ENCODE results near the gene CNGB1.
"Not testable (repeated sequence)": the region's sequence is repeated elsewhere in the genome, so short reads cannot be mapped to it uniquely, and the experiment has no call there.

CNGB1 gene

GRCh38 chr16:57889111-57889510, 81.8 kb downstream of the CNGB1 start:
- DNase-seq (ENCODE audit: low read depth in 2 of 2): no peak

- DNase-seq (ENCODE audit: low read depth in 2 of 2): no peak
These were observed 82.8 kb downstream of the CNGB1 start for GRCh38 chr16:57888128-57888527.

- DNase-seq (ENCODE audit: low read depth in 2 of 2): no peak
These were observed 83.2 kb downstream of the CNGB1 start for GRCh38 chr16:57887711-57888110.

GRCh38 chr16:57886427-57886826, 84.5 kb downstream of the CNGB1 start:
- DNase-seq (ENCODE audit: low read depth in 2 of 2): no peak

DNA sequence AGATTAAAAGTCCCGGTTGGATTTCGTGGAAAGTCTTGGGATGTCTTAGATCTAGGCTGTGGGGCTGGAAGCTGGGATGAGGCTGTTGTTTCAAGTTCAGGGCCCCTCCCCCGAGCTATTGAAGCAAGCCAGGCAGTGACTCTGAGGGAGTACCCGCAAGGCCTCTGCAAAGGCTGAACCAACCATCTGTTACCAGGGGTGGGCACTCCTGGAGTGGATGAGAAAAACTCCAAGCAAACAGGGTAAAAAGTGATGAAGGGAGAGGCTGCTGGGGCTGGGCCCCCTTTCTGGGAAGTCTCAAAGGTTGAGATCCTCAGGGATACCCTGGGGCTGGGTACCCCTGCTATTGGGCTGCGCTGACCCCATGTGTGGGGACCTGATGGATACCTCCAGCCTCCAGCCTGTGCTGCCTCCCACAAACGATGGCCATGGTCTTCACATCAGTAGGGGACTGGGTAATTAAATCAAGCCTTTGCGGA, 86.2 kb downstream of the CNGB1 start:
- DNase-seq (ENCODE audit: low read depth in 2 of 2): no peak

DNA sequence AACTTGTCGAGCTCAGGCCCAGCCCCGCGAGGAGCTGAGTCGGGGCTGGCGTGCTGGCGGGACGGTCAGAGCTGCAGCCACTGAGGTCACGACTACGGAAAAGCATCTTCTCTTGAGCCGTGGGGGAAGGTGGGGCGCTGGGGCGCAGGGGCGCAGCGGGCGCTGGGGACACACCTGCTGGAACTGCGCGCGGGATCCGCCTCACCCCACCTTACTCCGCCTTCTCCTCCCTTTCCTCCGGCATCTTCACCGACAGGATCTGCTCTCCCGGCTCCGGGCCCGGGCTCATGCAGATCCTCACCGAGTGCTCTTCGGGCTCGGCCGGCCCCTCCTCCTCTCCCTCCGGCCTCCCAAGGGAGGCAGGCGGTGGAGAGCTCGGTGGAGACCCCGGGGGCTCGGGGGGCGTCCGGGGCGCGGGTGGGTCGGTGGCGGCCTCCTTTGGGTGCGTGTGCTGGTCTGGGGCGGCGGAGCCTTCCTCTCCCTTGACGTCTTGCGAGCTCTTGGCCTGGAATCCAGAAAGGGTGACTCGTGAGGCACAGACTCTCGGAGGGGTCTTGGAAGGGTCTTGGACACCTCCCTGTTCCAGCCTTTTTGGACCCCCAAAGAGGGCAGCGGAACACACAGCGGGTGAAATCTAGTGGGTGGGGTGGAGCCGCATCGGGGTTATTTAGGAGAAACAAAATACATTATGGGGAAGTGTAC, 86.8 kb downstream of the CNGB1 start:
- DNase-seq (ENCODE audit: low read depth in 2 of 2): no peak

DNA sequence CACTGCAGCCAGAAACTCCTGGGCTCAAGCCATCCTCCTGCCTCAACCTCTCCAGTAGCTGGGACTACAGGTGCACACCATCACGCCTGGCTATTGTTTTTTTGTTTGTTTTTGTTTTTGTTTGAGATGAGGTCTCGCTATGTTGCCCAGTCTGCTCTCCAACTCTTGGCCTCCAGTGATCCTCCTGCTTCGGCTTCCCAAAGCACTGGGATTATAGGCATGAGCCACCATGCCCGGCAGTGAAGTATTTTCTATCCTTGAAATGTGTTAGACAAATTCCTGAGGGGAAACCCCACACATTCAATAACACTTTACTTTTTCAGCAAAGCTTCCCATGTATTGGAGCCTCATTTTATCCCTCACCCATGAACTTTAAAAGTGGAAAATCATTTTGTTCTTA, 87.4 kb downstream of the CNGB1 start:
- no peak for DNase-seq (ENCODE audit: low read depth in 2 of 2)

DNA sequence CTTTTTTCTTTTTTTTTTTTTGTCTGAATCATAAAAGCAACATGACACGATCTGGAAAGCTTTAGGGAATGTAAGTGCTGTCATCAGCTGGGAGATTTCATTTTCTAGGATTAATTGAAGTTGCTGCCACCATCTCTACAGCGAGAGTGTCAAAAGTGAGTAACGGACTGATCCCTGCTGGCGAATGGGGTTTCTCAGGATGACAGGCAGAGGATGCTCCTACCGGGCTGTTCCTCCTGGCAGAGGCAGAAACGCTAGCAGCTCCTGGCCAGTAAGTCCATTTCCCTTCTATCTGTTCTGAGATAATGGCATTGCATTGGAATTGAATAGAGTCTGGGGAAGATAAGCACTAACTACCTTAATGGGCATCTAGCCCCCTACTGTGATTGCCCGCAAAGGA, 88.1 kb downstream of the CNGB1 start:
- no peak for DNase-seq (ENCODE audit: low read depth in 2 of 2)

- DNase-seq (ENCODE audit: low read depth in 2 of 2): no peak
These were observed 88.7 kb downstream of the CNGB1 start for GRCh38 chr16:57882206-57882605.

- no peak for DNase-seq (ENCODE audit: low read depth in 2 of 2)
These were observed 92.3 kb downstream of the CNGB1 start for GRCh38 chr16:57878586-57878985.

DNA sequence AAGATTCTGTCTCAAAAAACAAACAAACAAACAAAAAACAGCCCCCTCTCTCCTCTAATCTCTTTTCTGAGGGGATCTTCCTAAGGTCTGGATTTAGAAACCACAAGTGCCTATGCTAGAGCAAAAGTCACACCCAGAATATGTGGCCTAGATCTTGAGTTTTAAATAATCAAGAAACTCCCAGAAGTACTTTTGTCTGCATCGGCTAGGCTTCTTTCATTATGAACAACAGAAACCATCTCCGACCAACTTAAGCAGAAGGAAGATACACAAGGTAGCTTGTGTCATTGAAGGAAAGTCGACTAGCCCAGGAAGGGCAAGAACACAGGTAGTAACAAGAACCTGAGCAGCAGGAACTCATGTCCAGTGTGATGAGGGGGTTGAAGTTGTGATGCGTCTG, 94.7 kb downstream of the CNGB1 start:
- no peak for DNase-seq (ENCODE audit: low read depth in 2 of 2)

GRCh38 chr16:57875347-57875746, 95.6 kb downstream of the CNGB1 start:
- no peak for DNase-seq (ENCODE audit: low read depth in 2 of 2)

- DNase-seq (ENCODE audit: low read depth in 2 of 2): no peak
These were observed 97.7 kb downstream of the CNGB1 start for GRCh38 chr16:57873218-57873617.

DNA sequence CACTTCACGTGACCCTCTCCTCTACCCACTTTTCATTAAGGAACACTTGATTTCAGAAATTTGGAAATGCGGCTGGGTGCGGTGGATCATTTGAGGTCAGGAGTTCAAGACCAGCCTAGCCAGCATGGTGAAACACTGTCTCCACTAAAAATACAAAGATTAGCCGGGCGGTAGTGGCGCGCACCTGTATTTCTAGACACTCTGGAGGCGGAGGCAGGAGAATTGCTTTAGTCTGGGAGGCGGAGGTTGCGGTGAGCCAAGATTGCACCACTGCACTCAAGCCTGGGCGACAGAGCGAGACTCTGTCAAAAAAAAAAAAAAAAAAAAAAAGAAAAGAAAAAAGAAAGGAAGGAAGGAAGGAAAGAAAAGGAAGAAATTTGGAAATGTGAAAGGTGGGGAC, 98.2 kb downstream of the CNGB1 start:
- not testable (repeated sequence) for DNase-seq (ENCODE audit: low read depth in 2 of 2)

- DNase-seq (ENCODE audit: low read depth in 2 of 2): no peak
These were observed 99.5 kb downstream of the CNGB1 start for GRCh38 chr16:57871456-57871855.

DNA sequence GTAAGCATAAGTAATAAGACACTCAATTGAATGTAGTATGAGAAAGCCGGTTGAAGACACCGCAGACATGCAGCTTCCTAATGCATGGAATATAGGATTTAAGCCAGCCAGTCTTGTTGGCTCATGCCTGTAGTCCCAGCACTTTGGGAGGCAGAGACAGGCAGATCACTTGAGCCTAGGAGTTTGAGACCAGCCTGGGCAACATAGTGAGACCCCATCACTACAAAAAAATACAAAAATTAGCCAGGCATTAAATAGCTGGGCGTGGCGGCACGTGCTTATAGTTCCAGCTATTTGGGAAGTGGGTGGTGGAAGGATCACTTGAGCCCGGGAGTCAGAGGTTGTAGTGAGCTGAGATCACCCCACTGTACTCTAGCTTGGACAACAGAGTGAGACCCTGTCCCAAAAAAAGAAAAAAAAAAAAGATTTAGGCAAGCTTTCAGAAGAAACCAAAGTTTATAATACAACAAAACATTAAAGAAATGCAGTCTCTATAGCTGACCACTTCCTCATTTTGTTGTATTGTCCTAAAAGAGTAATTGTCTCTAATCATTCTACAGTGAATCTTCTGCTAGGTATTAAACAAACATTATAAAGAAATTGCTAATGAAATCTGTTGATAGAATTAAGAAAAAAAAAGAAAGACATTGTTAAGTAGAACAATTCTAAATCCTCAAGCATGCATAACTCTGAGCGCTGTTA, 100.0 kb downstream of the CNGB1 start:
- DNase-seq (ENCODE audit: low read depth in 2 of 2): no peak

GRCh38 chr16:57868913-57869520, 101.9 kb downstream of the CNGB1 start:
- no peak for DNase-seq (ENCODE audit: low read depth in 2 of 2)

- no peak for DNase-seq (ENCODE audit: low read depth in 2 of 2)
These were observed 103.8 kb downstream of the CNGB1 start for GRCh38 chr16:57867000-57867561.

- DNase-seq (ENCODE audit: low read depth in 2 of 2): no peak
These were observed 104.4 kb downstream of the CNGB1 start for GRCh38 chr16:57866529-57866918.

GRCh38 chr16:57865746-57866528, 105.0 kb downstream of the CNGB1 start:
- no peak for DNase-seq (ENCODE audit: low read depth in 2 of 2)

DNA sequence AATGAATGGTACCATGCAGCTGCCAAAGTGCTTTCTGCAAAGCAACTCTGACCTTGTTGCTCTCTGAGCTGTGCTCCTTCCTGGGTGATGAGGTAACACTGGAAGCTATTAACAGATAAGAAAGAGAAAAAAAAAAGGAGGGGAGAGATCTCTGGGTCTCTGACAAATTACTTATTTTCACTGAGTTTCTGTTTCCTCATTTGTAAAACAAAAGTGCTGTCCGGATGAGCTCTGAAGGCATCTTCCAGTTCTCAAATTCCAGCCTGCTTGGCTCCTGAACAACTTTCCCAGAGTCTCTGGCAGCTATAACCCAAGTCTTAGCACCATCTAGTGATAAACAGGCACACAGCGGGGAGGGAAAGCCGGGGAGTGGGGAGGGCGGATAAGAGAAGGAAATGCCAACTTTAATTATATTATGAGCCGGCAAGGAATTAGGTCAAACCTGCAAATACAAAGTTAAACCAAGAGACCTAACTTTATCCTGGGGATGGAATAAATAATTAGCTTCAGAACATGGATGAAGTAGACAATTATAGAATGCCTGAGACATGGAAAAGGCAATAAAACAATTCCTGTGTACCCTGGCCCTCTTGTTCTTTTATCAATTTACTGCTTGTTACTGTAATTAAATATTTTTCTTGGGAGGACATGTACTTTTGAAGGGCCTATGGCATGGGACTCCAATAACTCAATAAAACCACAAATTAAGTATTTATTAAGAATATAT, 107.3 kb downstream of the CNGB1 start:
- DNase-seq (ENCODE audit: low read depth in 2 of 2): no peak

All from stimulated activated CD4-positive, alpha-beta T cell treated with anti-CD3 and anti-CD28 coated beads, Interleukin-12 subunit alpha, Interleukin-12 subunit beta, amount 100 ng/mL, for 24 hours (primary cell).